Caco-2 (cell line): ENCODE results near the gene DSP. TPM values are rescaled to one million over a fixed set of nuclear protein-coding genes. Genes with fewer than 3 reads are reported as not detected.

Experiments
- BruUV-seq: library from RNA; stranded (reverse); fragments of 400-500 nt; replicated peaks from 2 replicates; lab custom pipeline; 2021; lab: Mats Ljungman, UMichigan
- CTCF ChIA-PET: fragments of 300-600 bp; sonication (Branson Sonifier 250); formaldehyde crosslinking; loops from one replicate; lab custom pipeline; 2022; ENCODE audit warnings: antibody characterized with exemption; lab: Charles Lee
- POLR2A ChIA-PET: fragments of 300-600 bp; sonication (Branson Sonifier 250); formaldehyde crosslinking; loops from one replicate; lab custom pipeline; 2022; ENCODE audit warnings: antibody characterized with exemption; lab: Charles Lee
- DNase-seq, 2 experiments: peaks; one replicate each; pipeline versions ENCODE4 v3.0.0 to v3.0.0-alpha.2; 2020 to 2022
- H3K27me3 ChIP-seq: replicated peaks from 2 replicates; pipeline ENCODE4 v1.6.0; 2011; ENCODE audit warnings: low read length; ENCODE audit not compliant: control insufficient read depth, insufficient read depth
- H3K36me3 ChIP-seq: 2 replicates; pipeline ENCODE4 v1.5.1; 2011; ENCODE audit warnings: low read length; ENCODE audit not compliant: control insufficient read depth, insufficient read depth
- H3K4me1 ChIP-seq: fragments of 250-450 bp; sonication (Bioruptor Pico); 2 replicates; pipeline ENCODE4 v1.5.1; 2020; ENCODE audit warnings: mild to moderate bottlenecking
- H3K4me3 ChIP-seq: 2 replicates; pipeline ENCODE4 v1.5.1; 2011; ENCODE audit warnings: low read depth, mild to moderate bottlenecking, control low read depth, low read length
- H3K9me3 ChIP-seq: fragments of 250-450 bp; sonication (Bioruptor Pico); 2 replicates; pipeline ENCODE4 v1.5.1; 2020; ENCODE audit warnings: mild to moderate bottlenecking, moderate library complexity
- H3K27ac Mint-ChIP-seq: one replicate; pipeline ENCODE4 v1.8.0; 2022; ENCODE audit warnings: mixed read lengths; ENCODE audit not compliant: unreplicated experiment
- H3K27me3 Mint-ChIP-seq: one replicate; pipeline ENCODE4 v1.8.0; 2022; ENCODE audit warnings: mixed read lengths; ENCODE audit not compliant: insufficient read depth, unreplicated experiment
- H3K36me3 Mint-ChIP-seq: one replicate; pipeline ENCODE4 v1.8.0; 2022; ENCODE audit warnings: mild to moderate bottlenecking, mixed read lengths; ENCODE audit not compliant: insufficient read depth, unreplicated experiment
- H3K4me1 Mint-ChIP-seq: one replicate; pipeline ENCODE4 v1.8.0; 2022; ENCODE audit warnings: low read depth, mixed read lengths; ENCODE audit not compliant: unreplicated experiment
- H3K4me3 Mint-ChIP-seq: one replicate; pipeline ENCODE4 v1.8.0; 2022; ENCODE audit warnings: mild to moderate bottlenecking, moderate library complexity, mixed read lengths; ENCODE audit not compliant: unreplicated experiment
- H3K9me3 Mint-ChIP-seq: one replicate; pipeline ENCODE4 v1.8.0; 2022; ENCODE audit warnings: mixed read lengths; ENCODE audit not compliant: unreplicated experiment
- CTCF ChIP-seq, 2 experiments: fragments of 200-600 bp in 1 of 2; IDR thresholded peaks; 1 replicate in 1 of 2; 2 replicates in 1 of 2; pipeline versions ENCODE4 v1.5.1 to v1.8.0; 2011 to 2022; ENCODE audit warnings: antibody characterized with exemption in 1 of 2, control low read depth in 1 of 2, inconsistent platforms in 1 of 2, low read depth in 1 of 2, low read length in 1 of 2, mild to moderate bottlenecking in 1 of 2, moderate library complexity in 1 of 2; ENCODE audit not compliant: insufficient read depth in 1 of 2, severe bottlenecking in 1 of 2, unreplicated experiment in 1 of 2
- intact Hi-C: fragments of 100-400 bp; cut with micrococcal nuclease; formaldehyde crosslinking; loops from one replicate; pipeline ENCODE4 v1.10.0; 2022; ENCODE audit not compliant: unreplicated experiment
- total RNA-seq: library from RNA; stranded (reverse); gene quantifications from 2 replicates; pipeline ENCODE4 v1.2.3, GENCODE V29; 2022

The DSP gene
- total RNA-seq, 1 experiment from 2014 or later: 191 TPM

GRCh38 chr6:7529141-7529540, 12.3 kb upstream of the DSP start:
- Histone ChIP-seq H3K4me1 (peaks cover 10% of the 10 kb centered on the region), H3K4me3 (no peak overlapping the region), H3K36me3 (no peaks in the 10 kb centered on the region), H3K9me3 (no peaks in the 10 kb centered on the region), H3K27me3 (no peaks in the 10 kb centered on the region)
- no peaks in the 10 kb centered on the region for H3K36me3 Mint-ChIP-seq
- DNase-seq: no peak
- H3K27ac Mint-ChIP-seq: no peak overlapping the region
- intact Hi-C loops: no loop called here
- H3K9me3 Mint-ChIP-seq: no peaks in the 10 kb centered on the region
- CTCF ChIA-PET: no interaction called here
- no peaks in the 10 kb centered on the region for H3K27me3 Mint-ChIP-seq
- no TSS peak for BruUV-seq
- H3K4me1 Mint-ChIP-seq: no peaks in the 10 kb centered on the region
- no peak for TF ChIP-seq CTCF (IDR thresholded peaks at IDR 0.05; ENCODE audit: insufficient read depth in 1 of 2, low read depth in 1 of 2, low read length in 1 of 2, severe bottlenecking in 1 of 2, unreplicated experiment in 1 of 2)
- POLR2A ChIA-PET: no interaction called here
- no peak overlapping the region for H3K4me3 Mint-ChIP-seq

- H3K4me3 Mint-ChIP-seq: peak overlapping the region; percentile 27
- POLR2A ChIA-PET: no interaction called here
- H3K9me3 ChIP-seq: no peaks in the 10 kb centered on the region
These were observed 9.2 kb upstream of the DSP start for GRCh38 chr6:7532232-7532631.

GRCh38 chr6:7532821-7533220, 8.7 kb upstream of the DSP start:
- Histone ChIP-seq H3K36me3 (no peaks in the 10 kb centered on the region), H3K9me3 (no peaks in the 10 kb centered on the region), H3K4me1 (peaks cover 13% of the 10 kb centered on the region), H3K4me3 (no peak overlapping the region), H3K27me3 (no peaks in the 10 kb centered on the region)
- H3K4me3 Mint-ChIP-seq: peak overlapping the region; percentile 27
- peaks cover 5% of the 10 kb centered on the region for H3K4me1 Mint-ChIP-seq
- H3K9me3 Mint-ChIP-seq: no peaks in the 10 kb centered on the region
- ChIA-PET CTCF (no interaction called here), POLR2A (interaction anchor here (0.5 kb wide), 1 partner anchor 40 kb away, joined by 3 read pairs; no protein-coding TSS in a partner anchor)
- no peak for TF ChIP-seq CTCF (IDR thresholded peaks at IDR 0.05; ENCODE audit: insufficient read depth in 1 of 2, low read depth in 1 of 2, low read length in 1 of 2, severe bottlenecking in 1 of 2, unreplicated experiment in 1 of 2)
- DNase-seq: no peak
- no TSS peak for BruUV-seq
- H3K27ac Mint-ChIP-seq: no peak overlapping the region
- H3K27me3 Mint-ChIP-seq: no peaks in the 10 kb centered on the region
- no peaks in the 10 kb centered on the region for H3K36me3 Mint-ChIP-seq
- intact Hi-C loops: no loop called here

More at GRCh38 chr6:7532232-7532631, 9.2 kb upstream of the DSP start:
- TF ChIP-seq CTCF (IDR thresholded peaks at IDR 0.05; ENCODE audit: insufficient read depth in 1 of 2, low read depth in 1 of 2, low read length in 1 of 2, severe bottlenecking in 1 of 2, unreplicated experiment in 1 of 2): no peak
- BruUV-seq: no TSS peak
- H3K27me3 ChIP-seq: no peaks in the 10 kb centered on the region
- Mint-ChIP-seq H3K4me1 (no peaks in the 10 kb centered on the region), H3K36me3 (no peaks in the 10 kb centered on the region), H3K27ac (no peak overlapping the region), H3K27me3 (no peaks in the 10 kb centered on the region), H3K9me3 (no peaks in the 10 kb centered on the region)
- CTCF ChIA-PET: no interaction called here
- H3K4me1 ChIP-seq: peaks cover 10% of the 10 kb centered on the region
- H3K4me3 ChIP-seq: no peak overlapping the region
- peak; percentile 68 to 73 for DNase-seq
- H3K36me3 ChIP-seq: no peaks in the 10 kb centered on the region
- intact Hi-C loops: no loop called here
